SW480 (cell line): ENCODE data around the gene EPS15.
"Not testable (repeated sequence)": the region's sequence is repeated elsewhere in the genome, so short reads cannot be mapped to it uniquely, and the experiment has no call there.

ENCODE experiments used
- DNase-seq: peaks from one replicate; pipeline ENCODE4 v3.0.0-alpha.2; 2016; ENCODE audit warnings: low spot score

EPS15 gene

DNA sequence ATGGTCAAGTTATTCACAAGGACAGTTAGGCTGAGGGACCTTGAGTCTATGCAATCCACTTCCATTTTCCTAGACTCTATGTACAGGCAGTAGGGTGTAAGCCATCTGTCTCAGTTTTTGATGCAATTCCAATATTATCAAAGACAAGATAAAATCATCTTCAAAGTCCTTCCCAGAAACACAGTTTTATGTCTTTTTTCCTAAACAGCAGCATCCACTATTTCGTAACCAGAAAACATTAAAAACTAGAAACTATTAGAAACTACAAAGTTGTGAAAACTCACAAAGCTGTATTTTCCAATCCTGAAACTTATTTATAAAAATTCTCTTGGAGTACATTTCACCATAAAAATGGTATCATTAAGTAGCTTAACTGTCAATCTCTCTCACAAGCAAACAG lies 93.8 kb downstream of the EPS15 start:
- no peak for DNase-seq

DNA sequence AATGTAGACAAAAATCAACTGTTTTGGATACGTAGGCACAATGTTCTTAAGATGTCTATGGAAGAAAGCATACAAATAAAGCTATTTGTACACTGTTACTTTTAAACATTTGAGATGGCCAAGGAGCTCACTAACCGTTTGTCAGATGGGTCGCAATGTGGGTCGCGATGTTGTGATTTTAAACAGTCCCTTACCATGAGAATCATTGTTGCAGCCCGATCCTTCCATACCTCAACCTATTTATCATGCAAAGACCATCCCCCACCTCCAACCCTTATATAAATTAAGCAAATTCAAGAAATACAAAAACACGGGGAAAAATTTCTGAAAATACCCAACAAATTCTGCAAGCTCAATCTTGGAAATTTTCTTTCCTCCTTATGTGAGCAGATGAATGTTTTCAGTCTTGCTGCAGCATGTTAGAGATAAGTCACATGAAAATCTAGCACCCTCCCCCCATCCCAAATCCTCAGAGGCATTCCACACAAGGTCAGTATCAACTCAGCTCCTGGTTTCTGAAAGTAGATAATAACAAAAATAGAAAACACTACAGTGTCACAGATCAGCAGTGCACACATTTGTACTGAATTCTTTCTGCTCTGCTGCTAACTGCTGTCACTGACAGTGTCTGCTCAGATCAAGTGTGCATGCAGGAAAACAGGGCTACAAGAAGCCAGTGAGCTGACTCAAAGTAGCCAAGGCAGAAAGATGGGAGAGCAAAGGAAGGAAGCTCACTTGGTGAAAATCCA lies 95.8 kb downstream of the EPS15 start:
- DNase-seq = no peak

DNA sequence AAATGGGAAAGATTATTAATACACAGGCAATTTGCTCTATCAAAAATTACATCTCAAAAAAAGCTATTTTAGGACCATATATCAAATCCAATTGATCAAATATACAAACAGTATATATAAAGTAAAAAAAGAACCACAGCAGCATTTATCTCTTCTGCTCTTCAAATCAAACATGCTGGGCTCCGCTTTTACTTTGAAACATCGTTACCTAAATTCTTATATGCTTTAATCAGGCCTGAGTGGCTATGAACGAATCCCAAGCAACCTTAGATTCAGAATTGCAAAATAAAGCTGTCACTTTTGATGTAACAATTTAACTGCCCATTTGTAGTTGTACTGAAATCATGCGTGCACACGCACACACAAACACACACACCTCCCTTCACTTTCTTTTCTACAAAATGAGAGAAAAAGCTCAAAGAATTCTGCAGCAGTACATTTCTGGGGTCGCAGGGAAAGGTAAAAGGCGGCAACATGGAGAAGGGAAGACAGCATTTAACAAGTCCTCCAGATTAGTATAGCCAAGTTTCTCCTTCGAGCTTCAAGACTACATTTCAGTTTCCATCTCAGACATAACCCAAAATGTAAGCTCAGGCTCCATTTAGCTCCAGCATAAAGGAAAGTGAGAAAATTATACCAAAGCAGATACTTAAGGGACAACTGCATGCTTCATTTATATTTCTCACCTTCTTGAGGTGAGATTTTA lies 96.5 kb downstream of the EPS15 start:
- DNase-seq = no peak

DNA sequence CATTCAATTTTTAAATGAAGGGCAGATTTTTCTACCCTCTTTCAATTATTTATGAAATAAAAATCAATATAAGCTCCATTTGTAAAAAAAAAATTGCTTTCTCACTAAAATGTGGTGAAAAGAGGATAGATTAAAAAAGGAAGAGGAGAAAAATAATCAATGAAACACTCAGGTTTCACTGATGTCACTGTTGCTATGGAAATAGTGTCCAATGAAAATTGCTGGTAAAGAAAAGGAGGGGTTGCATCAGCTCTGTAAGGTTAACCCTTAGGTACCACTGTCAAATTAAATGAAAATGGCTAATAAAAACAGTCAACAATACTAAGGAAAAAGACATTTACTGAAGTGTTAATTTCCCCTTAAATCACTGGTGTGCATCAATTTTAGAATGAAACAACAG lies 97.1 kb downstream of the EPS15 start:
- DNase-seq = peak; percentile 47

DNA sequence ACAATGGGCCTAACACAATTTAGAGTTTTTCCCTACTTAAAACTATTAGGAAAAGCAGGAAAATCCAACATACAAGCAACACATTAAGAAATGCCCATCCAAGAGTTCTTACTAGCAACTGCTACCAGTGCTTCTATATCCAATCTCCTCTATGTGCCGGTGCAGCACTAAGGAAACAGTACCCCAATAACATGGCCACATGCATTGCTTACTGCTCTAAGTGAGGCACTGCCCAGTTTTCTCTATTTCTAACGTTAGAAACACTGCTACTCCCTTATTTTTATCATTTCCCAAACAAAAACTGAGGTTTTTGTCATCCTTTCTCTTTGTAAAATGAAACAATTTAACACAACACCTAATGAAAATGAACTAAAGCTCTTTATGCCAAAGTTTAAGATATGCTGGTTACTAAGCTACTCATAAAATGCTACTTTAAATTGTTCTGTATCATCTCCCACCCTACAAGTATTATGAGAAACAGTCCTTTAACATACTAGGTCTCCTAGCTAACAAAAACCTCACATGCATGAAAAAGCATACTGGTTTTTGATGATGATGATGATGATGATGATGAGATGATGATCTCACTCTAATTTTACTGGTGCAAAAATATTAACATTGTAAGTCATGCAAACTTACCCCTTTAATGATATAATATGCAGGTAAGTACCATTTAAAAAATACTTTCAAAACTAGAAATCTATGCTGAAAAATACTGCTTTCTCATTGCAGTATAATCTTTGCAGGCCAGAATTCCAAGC lies 98.0 kb downstream of the EPS15 start:
- DNase-seq = no peak

DNA sequence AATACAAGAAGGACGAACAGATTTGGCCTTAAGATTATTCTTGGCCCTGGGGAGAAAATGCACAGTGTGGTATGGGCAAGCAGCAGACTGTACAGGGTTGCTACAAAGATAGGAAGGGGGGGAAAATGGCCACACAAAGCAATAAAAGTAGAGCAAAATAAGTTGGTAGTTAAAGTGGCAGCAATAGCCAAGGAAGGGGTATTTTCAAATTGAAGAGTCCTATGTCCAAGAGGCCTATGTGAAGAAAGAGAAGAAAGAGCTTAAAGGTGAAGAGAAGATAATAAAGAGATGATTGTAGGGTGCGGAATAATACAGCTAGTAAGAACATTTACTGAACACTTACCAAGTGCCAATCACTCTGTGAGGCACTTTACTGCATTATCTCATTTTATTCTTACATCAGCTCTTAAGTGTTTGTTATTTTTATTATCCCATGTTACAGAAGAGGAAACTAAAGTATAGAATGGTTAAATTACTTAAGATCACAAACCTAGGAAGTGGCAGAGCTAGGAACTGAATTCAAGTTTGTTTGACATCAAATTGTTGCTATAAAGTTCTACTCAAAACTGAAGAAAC lies 100.6 kb downstream of the EPS15 start:
- DNase-seq = no peak

DNA sequence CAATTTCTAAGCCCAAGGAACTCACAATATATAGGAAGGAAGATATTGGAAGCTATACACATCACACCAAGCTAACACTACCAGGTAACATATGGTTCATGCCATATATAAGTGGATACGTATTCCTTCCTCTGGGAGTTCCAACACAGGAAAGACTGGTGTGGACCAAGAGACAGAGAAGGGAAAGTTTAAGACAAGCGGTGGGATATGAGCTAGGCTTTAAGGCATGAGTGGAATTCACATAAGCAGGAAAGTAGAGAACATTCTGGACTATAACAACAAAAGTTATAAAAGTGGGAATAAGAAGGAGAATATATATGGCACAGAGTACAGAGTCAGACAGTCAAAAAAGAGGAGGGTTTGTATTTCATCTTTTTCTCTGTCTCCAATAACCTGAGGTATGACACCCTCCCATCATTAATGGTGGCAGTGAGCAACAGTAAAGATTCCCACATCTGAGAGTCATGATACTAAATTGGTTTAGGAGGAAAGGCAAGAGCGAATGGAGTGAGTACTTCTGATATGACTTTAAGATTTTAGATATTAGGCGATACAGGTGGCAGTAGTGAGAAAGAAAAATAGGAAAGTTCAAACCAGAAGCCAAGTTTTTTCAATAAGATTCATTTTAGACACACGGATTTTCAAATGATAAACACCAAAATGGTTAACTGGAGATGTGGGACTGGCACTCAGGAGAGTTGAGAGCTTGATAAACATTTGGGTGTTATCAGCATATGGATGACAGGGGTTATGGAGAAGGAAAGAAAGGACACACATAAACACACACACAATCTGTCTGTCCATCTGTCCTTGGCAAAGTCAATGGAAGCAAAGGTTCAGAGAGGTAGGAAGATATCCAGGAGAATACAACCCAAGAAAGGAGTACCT lies 101.3 kb downstream of the EPS15 start:
- DNase-seq = no peak

DNA sequence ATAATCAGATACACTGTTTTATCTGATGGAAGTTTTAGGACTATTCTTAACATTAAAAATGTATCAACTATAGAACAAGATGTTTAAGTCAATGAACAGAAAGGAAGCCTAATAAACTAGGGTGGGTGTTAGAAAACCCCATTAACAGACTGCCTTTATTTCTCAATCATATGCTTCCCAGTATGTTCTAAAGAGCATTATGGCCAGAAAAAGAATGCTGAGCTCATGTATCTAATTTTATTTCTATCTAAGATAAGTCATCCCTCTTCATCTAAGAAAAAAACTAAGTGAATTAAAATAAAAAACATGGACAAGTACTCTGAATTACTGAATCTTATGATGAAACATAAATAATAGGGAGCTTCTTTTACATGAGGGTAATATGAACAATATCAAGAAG lies 102.2 kb downstream of the EPS15 start:
- DNase-seq = no peak

DNA sequence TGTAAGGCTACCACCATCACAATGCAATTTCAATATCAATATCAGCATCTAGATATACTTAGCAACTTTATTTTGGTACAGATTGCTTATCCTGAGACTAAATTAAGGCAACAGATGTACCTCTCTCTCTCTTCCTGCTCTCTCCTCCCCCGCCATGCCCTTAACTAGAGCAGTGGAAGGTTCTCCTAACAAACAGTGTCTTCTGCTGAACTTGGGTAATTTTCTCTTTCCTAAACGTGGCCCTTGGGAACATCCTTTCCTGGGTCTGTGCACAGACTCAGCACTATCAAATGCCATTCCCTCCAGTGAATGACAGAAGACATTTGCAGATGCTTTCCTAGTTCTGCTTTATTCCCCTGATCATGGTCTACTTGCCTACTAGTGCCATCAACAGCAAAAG lies 103.1 kb downstream of the EPS15 start:
- no peak for DNase-seq

DNA sequence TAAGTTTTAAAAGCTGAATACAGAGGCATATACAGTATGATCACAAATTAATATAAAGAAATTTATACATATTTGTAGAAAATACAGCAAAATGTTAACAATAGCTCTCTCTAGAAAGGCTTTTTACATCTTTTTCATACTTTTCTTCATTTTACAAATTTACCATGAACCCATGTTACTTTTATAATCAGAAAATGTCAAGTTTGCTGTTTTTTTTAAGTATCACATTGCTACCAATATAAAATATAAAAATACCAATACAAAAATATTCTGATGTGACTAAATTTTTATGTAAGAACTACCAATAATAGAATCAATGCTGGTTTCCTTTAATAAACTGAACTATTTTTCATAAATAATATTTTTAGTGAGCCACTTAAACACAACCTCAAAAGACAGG lies 104.3 kb downstream of the EPS15 start:
- DNase-seq = no peak

DNA sequence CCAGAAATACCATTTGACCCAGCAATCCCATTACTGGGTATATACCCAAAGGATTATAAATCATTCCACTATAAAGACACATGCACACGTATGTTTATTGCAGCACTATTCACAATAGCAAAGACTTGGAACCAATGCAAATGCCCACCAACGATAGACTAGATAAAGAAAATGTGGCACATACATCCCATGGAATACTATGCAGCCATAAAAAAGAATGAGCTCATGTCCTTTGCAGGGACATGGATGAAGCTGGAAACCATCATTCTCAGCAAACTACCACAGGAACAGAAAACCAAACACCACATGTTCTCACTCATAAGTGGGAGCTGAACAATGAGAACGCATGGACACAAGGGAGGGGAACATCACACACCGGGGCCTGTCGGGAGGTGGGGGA lies 107.2 kb downstream of the EPS15 start:
- not testable (repeated sequence) for DNase-seq

DNA sequence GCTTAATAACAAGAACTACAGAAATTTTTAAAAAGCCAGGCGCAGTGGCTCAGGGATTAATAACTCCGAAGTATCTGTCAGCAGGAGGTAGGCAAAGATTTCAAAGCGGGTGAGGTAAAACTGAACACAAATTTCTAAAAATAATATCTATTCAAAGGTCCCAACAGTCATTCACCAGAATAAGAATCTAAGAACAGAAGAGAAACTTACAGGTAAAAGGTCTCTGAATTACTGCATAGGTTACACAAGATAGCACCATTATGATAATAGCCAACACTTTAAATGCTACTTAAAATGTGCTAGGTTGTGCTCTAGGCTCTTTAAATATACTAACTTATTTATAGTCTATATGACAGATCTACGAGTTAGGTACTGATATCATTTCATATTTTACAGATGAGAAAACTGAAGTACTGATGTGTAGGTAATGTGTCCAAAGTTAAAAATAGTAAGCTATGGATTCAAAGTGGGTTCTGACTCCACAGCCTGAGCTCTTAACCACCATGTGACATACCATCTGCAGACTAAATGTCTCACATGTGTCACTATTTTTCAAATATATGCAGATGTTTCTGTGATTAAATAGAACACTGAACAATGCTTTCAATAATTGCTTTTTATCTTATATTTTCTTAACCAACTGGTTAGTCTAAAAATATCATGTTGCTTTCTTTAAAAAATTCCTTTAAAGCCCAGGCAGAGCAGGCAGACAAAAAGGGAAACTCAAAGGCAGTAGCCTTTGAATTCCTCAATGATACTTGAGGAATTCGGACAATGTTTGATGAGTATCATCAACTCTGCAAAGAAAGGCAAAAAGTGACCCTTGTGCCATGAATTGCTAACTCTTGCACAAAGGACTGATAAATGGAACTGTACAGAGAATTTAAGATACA lies 108.3 kb downstream of the EPS15 start:
- DNase-seq = no peak

DNA sequence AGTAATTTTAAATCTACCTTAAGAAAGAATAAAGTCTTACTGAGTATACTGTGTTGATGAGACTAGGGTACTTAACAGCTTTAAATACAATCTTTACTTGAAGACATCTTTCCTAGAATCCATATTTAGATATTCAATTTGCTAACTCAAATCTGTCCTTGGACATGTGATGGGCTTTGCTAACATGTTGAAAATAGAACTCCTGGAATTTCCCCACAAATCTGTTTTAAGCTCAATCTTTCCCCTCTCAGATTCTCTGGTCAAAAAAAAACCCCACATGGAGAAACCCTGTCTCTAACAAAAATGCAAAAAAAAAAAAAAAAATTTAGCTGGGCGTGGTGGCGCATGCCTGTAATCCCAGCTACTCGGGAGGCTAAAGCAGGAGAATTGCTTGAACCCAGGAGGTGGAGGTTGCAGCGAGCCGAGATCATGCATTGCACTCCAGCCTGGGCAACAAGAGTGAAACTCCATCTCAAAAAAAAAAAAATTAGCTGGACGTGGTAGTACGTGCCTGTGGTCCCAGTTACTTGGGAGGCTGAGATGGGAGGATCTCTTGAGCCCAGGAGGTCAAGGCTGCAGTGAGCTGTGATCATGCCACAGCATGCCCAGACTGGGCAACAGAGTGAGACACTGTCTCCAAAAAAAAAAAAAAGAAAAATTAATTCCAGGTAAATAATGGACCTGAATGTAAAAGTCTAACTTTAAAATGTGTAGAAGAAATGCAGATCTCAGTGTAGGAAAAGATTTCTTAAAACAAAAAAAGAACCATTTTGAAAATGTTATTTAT lies 109.1 kb downstream of the EPS15 start:
- not testable (repeated sequence) for DNase-seq

DNA sequence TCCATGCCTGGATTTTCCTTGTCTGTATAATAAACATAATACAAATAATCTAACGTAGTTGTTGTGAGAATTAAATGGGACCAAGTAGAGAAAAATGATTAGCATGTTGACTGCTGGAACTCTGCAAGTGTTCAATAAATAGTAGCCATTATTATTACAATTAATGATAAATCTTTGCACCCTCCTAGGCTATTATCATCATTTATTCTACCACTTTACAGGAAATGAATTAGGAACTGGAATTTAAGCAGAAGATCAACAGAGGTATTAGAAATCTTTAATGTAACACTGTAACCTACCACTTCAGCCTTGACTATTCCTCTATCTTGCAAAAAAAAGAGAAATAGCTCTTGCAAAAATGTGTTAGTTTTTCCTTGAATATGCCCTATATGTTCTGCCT lies 126.8 kb downstream of the EPS15 start:
- DNase-seq = no peak

DNA sequence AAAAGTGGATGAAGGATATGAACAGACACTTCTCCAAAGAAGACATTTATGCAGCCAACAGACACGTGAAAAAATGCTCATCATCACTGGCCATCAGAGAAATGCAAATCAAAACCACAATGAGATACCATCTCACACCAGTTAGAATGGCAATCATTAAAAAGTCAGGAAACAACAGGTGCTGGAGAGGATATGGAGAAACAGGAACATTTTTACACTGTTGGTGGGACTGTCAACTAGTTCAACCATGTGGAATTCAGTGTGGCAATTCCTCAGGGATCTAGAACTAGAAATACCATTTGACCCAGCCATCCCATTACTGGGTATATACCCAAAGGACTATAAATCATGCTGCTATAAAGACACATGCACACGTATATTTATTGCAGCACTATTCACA lies 128.4 kb downstream of the EPS15 start:
- DNase-seq = not testable (repeated sequence)

DNA sequence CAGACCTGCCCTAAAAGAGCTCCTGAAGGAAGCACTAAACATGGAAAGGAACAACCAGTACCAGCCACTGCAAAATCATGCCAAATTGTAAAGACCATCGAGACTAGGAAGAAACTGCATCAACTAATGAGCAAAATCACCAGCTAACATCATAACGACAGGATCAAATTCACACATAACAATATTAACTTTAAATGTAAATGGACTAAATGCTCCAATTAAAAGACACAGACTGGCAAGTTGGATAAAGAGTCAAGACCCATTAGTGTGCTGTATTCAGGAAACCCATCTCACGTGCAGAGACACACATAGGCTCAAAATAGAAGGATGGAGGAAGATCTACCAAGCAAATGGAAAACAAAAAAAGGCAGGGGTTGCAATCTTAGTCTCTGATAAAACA lies 131.8 kb downstream of the EPS15 start:
- not testable (repeated sequence) for DNase-seq

DNA sequence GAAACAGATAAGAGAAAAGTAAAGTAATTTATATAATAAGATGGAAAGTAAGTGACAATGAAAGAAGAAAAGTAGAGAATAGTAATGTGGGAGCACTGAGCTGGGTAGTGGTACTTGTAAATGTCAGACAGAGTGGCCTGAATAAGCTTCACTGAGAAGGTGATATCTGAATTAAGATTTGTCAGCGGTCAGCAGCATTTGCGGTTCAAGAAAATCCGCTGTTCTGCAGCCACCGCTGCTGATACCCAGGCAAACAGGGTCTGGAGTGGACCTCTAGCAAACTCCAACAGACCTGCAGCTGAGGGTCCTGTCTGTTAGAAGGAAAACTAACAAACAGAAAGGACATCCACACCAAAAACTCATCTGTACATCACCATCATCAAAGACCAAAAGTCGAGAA lies 132.8 kb downstream of the EPS15 start:
- DNase-seq = not testable (repeated sequence)

DNA sequence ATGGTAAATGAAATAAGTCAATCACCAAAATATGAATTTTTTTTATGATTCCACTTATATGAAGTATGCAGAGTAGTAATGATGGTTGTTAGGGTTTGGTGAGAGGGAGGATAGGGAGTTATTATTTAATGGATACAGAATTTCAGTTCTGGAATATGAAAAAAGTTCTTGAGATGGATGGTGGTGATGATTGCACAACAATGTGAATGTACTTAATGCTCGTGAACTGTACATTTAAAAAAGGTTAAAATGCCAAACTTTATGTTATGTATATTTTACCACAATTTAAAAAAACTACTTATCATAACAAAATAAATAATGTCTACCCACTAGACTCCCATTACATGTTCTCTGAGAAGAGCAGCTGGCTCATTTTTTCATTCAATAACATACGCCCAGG lies 133.3 kb downstream of the EPS15 start:
- DNase-seq = no peak

DNA sequence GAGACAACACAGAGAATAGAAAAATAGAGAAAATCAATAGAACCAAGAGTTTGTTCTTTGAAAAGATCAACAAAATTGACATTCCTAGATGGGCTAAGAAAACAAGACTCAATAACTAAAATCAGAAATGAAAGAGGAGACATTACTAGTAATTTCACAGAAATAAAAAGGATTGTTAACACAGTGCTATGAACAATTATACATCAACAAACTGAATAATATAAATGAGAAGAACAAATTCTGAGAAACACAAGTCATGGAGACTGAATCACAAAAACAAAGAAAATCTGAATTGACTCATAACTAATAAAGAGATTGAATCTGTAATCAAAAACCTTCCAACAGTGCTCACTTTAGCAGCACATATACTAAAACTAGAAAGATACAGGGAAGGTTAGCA lies 137.1 kb downstream of the EPS15 start:
- no peak for DNase-seq

DNA sequence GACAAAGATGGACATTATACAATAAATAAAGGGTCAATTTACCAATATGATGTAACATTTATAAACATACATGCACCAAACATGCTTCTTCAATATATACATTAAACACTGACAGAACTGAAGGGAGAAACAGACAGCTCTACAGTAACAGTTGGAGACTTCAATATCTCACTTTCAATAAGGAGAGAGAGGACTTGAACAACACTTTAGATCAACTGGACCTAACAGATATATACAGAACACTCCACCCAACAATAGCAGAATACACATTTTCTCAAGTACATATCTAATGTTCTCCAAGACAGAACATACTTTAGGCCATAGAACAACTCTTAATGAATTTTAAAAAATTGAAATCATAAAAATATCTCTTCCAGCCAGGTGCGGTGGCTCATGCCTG lies 138.1 kb downstream of the EPS15 start:
- DNase-seq = no peak
